Endothelial cell of umbilical vein (primary cell): Measurements from ENCODE around the gene SEZ6L. TPM values are rescaled to one million over a fixed set of nuclear protein-coding genes. Genes with fewer than 3 reads are reported as not detected.
"Not testable (repeated sequence)": the region's sequence is repeated elsewhere in the genome, so short reads cannot be mapped to it uniquely, and the experiment has no call there.

Source experiments
- BruUV-seq: library from RNA; stranded (reverse); fragments of 400-500 nt; replicated peaks from 2 replicates; lab custom pipeline; 2021; lab: Mats Ljungman, UMichigan
- CTCF ChIA-PET: fragments of 300-600, 350-600 bp; sonication (Branson Sonifier 250); formaldehyde crosslinking; loops from one replicate; lab custom pipeline; 2021; ENCODE audit warnings: antibody characterized with exemption, inconsistent platforms; lab: Charles Lee
- POLR2A ChIA-PET: fragments of 300-600, 350-600 bp; sonication (Branson Sonifier 250); formaldehyde crosslinking; loops from one replicate; lab custom pipeline; 2021; ENCODE audit warnings: antibody characterized with exemption, inconsistent platforms; lab: Charles Lee
- DNase-seq: peaks from one replicate; pipeline ENCODE4 v3.0.0-alpha.2; 2011; ENCODE audit warnings: low read depth, low spot score
- FAIRE-seq: peaks from 2 replicates; lab custom pipeline; 2011; peaks lifted over from hg19 to GRCh38; lab: Jason Lieb, UNC
- H2AFZ ChIP-seq: 2 replicates; pipeline ENCODE4 v1.6.0; 2012; ENCODE audit warnings: low read depth, low read length, control low read depth, inconsistent platforms
- H3K27ac ChIP-seq: 2 replicates; pipeline ENCODE4 v1.5.1; 2011; ENCODE audit warnings: low read depth, mild to moderate bottlenecking, control low read depth, low read length, moderate library complexity; ENCODE audit not compliant: insufficient read depth
- H3K27me3 ChIP-seq, 2 experiments: 2 replicates each; pipeline versions ENCODE4 v1.6.0 to v1.6.1; 2011; ENCODE audit warnings: low read length in 2 of 2, mixed read lengths in 1 of 2; ENCODE audit not compliant: control insufficient read depth in 2 of 2, insufficient read depth in 2 of 2
- H3K36me3 ChIP-seq, 2 experiments: 2 replicates in 1 of 2; 3 replicates in 1 of 2; pipeline ENCODE4 v1.5.1; 2011; ENCODE audit warnings: low read length in 2 of 2, mild to moderate bottlenecking in 1 of 2, moderate library complexity in 1 of 2; ENCODE audit not compliant: control insufficient read depth in 2 of 2, insufficient read depth in 2 of 2; ENCODE audit errors: extremely low read depth in 1 of 2
- H3K4me1 ChIP-seq: 3 replicates; pipeline ENCODE4 v1.5.1; 2011; ENCODE audit warnings: mild to moderate bottlenecking, low read length; ENCODE audit not compliant: control insufficient read depth, insufficient read depth; ENCODE audit errors: extremely low read depth
- H3K4me2 ChIP-seq: 2 replicates; pipeline ENCODE4 v1.6.1; 2011; ENCODE audit warnings: low read length, control low read depth, mixed read lengths; ENCODE audit not compliant: insufficient read depth
- H3K4me3 ChIP-seq, 3 experiments: fragments of 200-600 bp in 1 of 3; sonication (generic), shearing (Covaris generic) in 1 of 3; replicated peaks in 1 of 3; 2 replicates each; pipeline ENCODE4 v1.5.1; 2011 to 2016; ENCODE audit warnings: control low read depth in 3 of 3, low read length in 3 of 3, mild to moderate bottlenecking in 2 of 3, inconsistent platforms in 1 of 3, low read depth in 1 of 3, moderate library complexity in 1 of 3; ENCODE audit not compliant: insufficient read depth in 1 of 3
- H3K79me2 ChIP-seq: 2 replicates; pipeline ENCODE4 v1.6.0; 2012; ENCODE audit warnings: low read length, inconsistent platforms; ENCODE audit not compliant: control insufficient read depth, insufficient read depth
- H3K9ac ChIP-seq: replicated peaks from 2 replicates; pipeline ENCODE3; 2011; ENCODE audit warnings: low read length, control low read depth; ENCODE audit not compliant: insufficient read depth; ENCODE audit errors: extremely low read depth
- H3K9me1 ChIP-seq: replicated peaks from 3 replicates; pipeline ENCODE4 v1.6.0; 2011; ENCODE audit warnings: mild to moderate bottlenecking, low read length; ENCODE audit not compliant: control insufficient read depth, insufficient read depth; ENCODE audit errors: extremely low read depth
- H3K9me3 ChIP-seq: replicated peaks from 2 replicates; pipeline ENCODE4 v1.5.1; 2012; ENCODE audit warnings: low read length, inconsistent platforms; ENCODE audit not compliant: control insufficient read depth, insufficient read depth
- H4K20me1 ChIP-seq: replicated peaks from 2 replicates; pipeline ENCODE3; 2011; ENCODE audit warnings: mild to moderate bottlenecking, low read length; ENCODE audit not compliant: control insufficient read depth, insufficient read depth; ENCODE audit errors: extremely low read depth
- EZH2 ChIP-seq: IDR thresholded peaks from 2 replicates; pipeline ENCODE4 v1.6.1; 2012; ENCODE audit warnings: borderline replicate concordance, low read depth, mild to moderate bottlenecking, moderate library complexity, low read length, inconsistent platforms; ENCODE audit not compliant: severe bottlenecking
- FOS ChIP-seq: IDR thresholded peaks from 2 replicates; pipeline ENCODE4 v1.6.1; 2011; ENCODE audit warnings: mild to moderate bottlenecking, low read length, moderate library complexity, borderline replicate concordance; ENCODE audit not compliant: insufficient read depth
- GATA2 ChIP-seq: IDR thresholded peaks from 2 replicates; pipeline ENCODE4 v1.7.0; 2011; ENCODE audit warnings: low read depth, mild to moderate bottlenecking, moderate library complexity, mixed read lengths, low read length; ENCODE audit not compliant: insufficient read length, insufficient read depth
- JUN ChIP-seq: IDR thresholded peaks from 2 replicates; pipeline ENCODE4 v1.6.1; 2011; ENCODE audit warnings: borderline replicate concordance, low read depth; ENCODE audit not compliant: insufficient read length, insufficient read depth
- MYC ChIP-seq: IDR thresholded peaks from one replicate; pipeline ENCODE4 v1.6.1; 2011; ENCODE audit warnings: mild to moderate bottlenecking, low read depth, low read length
- POLR2A ChIP-seq: IDR thresholded peaks from 2 replicates; pipeline ENCODE4 v1.6.1; 2012; ENCODE audit warnings: low read depth, mild to moderate bottlenecking, control low read depth, low read length
- POLR2AphosphoS5 ChIP-seq: IDR thresholded peaks from 2 replicates; pipeline ENCODE4 v1.6.1; 2012; ENCODE audit warnings: low read depth, mild to moderate bottlenecking, control low read depth, low read length, moderate library complexity; ENCODE audit not compliant: insufficient read depth
- dilution Hi-C: fragments of 300-500 bp; cut with MboI; formaldehyde crosslinking; loops from one replicate; pipeline ENCODE4 v1.15.0; 2019; ENCODE audit warnings: low sequenced_read_pairs; ENCODE audit not compliant: extremely low pct_ligation_motif_present
- intact Hi-C: fragments of 100-400 bp; cut with micrococcal nuclease; formaldehyde crosslinking; loops from one replicate; pipeline ENCODE4 v1.10.0; 2022
- polyA plus RNA-seq, 4 experiments: library from polyadenylated mRNA; depleted of rRNA in 3 of 4; stranded (reverse) in 3 of 4; unstranded in 1 of 4; fragments of >200 nt; gene quantifications; 2 replicates each; pipeline versions ENCODE4 v1.2.1 to v1.2.3, GENCODE V29; 2011 to 2012; ENCODE audit warnings: missing spikeins in 1 of 4
- total RNA-seq: library from RNA; stranded (reverse); gene quantifications from 2 replicates; pipeline ENCODE4 v1.2.3, GENCODE V29; 2021
- TF ChIP-seq, protein P1 (sequence below), 2 donors: IDR thresholded peaks; 1 replicate in 1 of 2; 2 replicates in 1 of 2; pipeline ENCODE4 v1.5.1; 2011; ENCODE audit warnings: low read length in 2 of 2, mild to moderate bottlenecking in 2 of 2, moderate library complexity in 2 of 2, control low read depth in 1 of 2, inconsistent platforms in 1 of 2, low read depth in 1 of 2; ENCODE audit not compliant: insufficient read depth in 1 of 2; ENCODE audit errors: extremely low read depth in 1 of 2
- TF ChIP-seq, protein P2 (sequence below): IDR thresholded peaks from 2 replicates; pipeline ENCODE4 v1.6.1; 2011; ENCODE audit not compliant: insufficient read depth, insufficient read length

Gene SEZ6L
- total and polyA plus RNA-seq, 2 donors (not counting 3 experiments of a cell fraction or from before 2014, with no cell fraction given): not detected

DNA sequence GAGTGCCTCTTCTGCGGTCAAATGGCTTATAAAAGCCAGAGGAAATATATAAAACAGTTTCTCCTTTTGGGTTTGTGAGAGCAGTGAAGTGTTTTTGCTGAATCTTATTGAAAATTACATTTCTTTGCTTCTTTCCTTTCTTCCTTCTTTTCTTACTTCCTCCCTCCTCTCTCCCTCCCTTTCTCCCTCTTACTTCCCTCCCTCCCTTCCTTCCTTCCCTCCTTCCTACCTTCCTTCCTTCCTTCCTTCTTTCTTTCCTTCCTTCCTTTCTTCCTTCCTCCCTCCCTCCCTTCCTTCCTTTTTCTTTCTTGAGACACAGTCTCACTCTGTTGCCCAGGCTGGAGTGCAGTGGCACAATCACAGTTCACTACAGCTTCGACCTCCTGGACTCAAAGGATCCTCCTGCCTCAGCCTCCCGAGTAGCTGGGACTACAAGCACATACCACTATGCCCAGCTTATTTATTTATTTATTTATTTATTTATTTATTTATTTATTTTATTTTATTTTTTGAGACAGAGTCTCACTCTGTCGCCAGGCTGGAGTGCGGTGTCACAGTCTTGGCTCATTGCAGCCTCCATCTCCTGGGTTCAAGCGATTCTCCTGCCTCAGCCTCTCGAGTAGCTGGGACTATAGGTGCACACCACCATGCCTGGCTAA lies 239.4 kb downstream of the SEZ6L start:
- H3K79me2 ChIP-seq, DNase-seq, POLR2A ChIA-PET, H2AFZ ChIP-seq, H3K4me3 ChIP-seq, intact Hi-C loops, dilution Hi-C loops, H3K27ac ChIP-seq, BruUV-seq, H3K36me3 ChIP-seq, H3K9ac ChIP-seq, H3K9me1 ChIP-seq, H3K9me3 ChIP-seq, H3K4me2 ChIP-seq, FAIRE-seq, H3K4me1 ChIP-seq, H4K20me1 ChIP-seq: not testable (repeated sequence)
- CTCF ChIA-PET: interaction anchor here (1.5 to 2.5 kb wide), 3 partner anchors 10 to 22 kb away, joined by 4 to 9 read pairs (median 5); no protein-coding TSS in a partner anchor
- H3K27me3 ChIP-seq: peaks cover 24 to 31% of the 10 kb centered on the region in 2 experiments

DNA sequence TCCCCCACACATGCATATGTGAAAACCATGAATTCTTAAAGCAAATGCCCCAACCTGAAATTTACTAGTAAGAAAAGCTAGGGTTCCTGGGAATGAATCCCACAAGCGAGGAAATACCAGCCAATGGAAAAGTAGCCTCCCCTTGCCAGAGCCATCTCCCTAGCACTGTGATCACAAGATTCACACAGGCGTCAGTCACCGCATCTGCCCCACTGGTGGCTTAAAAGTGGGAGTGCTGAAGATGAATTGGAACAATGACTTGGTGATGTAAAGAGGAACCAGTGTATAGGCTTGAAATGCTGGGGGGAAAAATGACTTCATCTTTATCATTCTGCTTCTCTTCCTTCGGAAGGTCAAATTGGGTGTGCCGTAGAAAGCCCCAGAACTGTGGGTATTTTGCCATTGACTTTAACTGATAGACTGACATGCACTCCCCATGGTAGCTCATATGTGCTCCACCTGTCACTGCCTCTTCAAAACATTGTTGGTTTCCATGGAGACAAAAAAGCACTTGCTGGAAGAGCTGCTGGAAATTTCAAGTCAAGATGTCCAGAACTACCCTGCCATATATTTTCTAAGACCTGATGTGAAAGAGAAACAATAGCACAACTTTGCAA lies 240.6 kb downstream of the SEZ6L start:
- H3K27ac ChIP-seq: no peak overlapping the region
- no peaks in the 10 kb centered on the region for H3K9me1 ChIP-seq
- DNase-seq (peak; percentile 31), FAIRE-seq (no peak)
- dilution Hi-C loops: no loop called here
- ChIA-PET CTCF (interaction anchor here (1.4 to 2.5 kb wide), 5 partner anchors 11 to 44 kb away, joined by 3 to 9 read pairs (median 5); no protein-coding TSS in a partner anchor), POLR2A (no interaction called here)
- no peak overlapping the region for H2AFZ ChIP-seq
- H3K9ac ChIP-seq: no peak overlapping the region
- no peaks in the 10 kb centered on the region for H3K9me3 ChIP-seq
- H3K4me3 ChIP-seq: no peak overlapping the region
- no peaks in the 10 kb centered on the region for H4K20me1 ChIP-seq
- H3K4me2 ChIP-seq: no peak overlapping the region
- H3K79me2 ChIP-seq: no peaks in the 10 kb centered on the region
- no peaks in the 10 kb centered on the region for H3K36me3 ChIP-seq
- no peaks in the 10 kb centered on the region for H3K4me1 ChIP-seq
- no TSS peak for BruUV-seq
- TF ChIP-seq, protein P1, sequence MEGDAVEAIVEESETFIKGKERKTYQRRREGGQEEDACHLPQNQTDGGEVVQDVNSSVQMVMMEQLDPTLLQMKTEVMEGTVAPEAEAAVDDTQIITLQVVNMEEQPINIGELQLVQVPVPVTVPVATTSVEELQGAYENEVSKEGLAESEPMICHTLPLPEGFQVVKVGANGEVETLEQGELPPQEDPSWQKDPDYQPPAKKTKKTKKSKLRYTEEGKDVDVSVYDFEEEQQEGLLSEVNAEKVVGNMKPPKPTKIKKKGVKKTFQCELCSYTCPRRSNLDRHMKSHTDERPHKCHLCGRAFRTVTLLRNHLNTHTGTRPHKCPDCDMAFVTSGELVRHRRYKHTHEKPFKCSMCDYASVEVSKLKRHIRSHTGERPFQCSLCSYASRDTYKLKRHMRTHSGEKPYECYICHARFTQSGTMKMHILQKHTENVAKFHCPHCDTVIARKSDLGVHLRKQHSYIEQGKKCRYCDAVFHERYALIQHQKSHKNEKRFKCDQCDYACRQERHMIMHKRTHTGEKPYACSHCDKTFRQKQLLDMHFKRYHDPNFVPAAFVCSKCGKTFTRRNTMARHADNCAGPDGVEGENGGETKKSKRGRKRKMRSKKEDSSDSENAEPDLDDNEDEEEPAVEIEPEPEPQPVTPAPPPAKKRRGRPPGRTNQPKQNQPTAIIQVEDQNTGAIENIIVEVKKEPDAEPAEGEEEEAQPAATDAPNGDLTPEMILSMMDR (IDR thresholded peaks at IDR 0.05; ENCODE audit: extremely low read depth in 1 of 2, insufficient read depth in 1 of 2, low read depth in 1 of 2, low read length in 2 of 2): no peak
- no peak for TF ChIP-seq EZH2
- TF ChIP-seq, protein P2, sequence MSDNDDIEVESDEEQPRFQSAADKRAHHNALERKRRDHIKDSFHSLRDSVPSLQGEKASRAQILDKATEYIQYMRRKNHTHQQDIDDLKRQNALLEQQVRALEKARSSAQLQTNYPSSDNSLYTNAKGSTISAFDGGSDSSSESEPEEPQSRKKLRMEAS: no peak
- TF ChIP-seq MYC: no peak
- TF ChIP-seq GATA2: no peak
- no peak for TF ChIP-seq JUN
- TF ChIP-seq POLR2AphosphoS5: no peak
- TF ChIP-seq FOS: no peak
- TF ChIP-seq POLR2A: no peak
- intact Hi-C loops: no loop called here
- H3K27me3 ChIP-seq: peaks cover 21 to 25% of the 10 kb centered on the region in 2 experiments
